CD4-positive, alpha-beta T cell (primary cell): ENCODE measurements around the gene ARF3. TPM values are rescaled to one million over a fixed set of nuclear protein-coding genes. Genes with fewer than 3 reads are reported as not detected.

Experiments
- ATAC-seq: fragments of 200-7000 bp; cut with Tn5 transposase; one replicate; pipeline ENCODE4 v1.10.0; 2022; ENCODE audit warnings: mild to moderate bottlenecking; ENCODE audit not compliant: poor library complexity
- CTCF ChIA-PET: fragments of 350-600 bp; sonication (Branson Sonifier 250); formaldehyde crosslinking; loops from one replicate; lab custom pipeline; 2021; ENCODE audit warnings: antibody characterized with exemption, inconsistent platforms; lab: Charles Lee
- POLR2A ChIA-PET: fragments of 350-600 bp; sonication (Branson Sonifier 250); formaldehyde crosslinking; loops from one replicate; lab custom pipeline; 2021; ENCODE audit warnings: antibody characterized with exemption, inconsistent platforms; lab: Charles Lee
- DNase-seq, 14 experiments: peaks; one replicate each; pipeline ENCODE4 v3.0.0-alpha.2; 2013 to 2020; ENCODE audit warnings: mixed read lengths in 2 of 14
- H3K27ac ChIP-seq, 2 donors: one replicate each; pipeline versions ENCODE4 v1.5.1 to v1.7.0; 2013; ENCODE audit warnings: low read length in 2 of 2, low read depth in 1 of 2, mild to moderate bottlenecking in 1 of 2
- H3K27me3 ChIP-seq, 2 experiments: 1 replicate in 1 of 2; 2 replicates in 1 of 2; pipeline versions ENCODE4 v1.6.1 to v1.7.0; 2013; ENCODE audit warnings: low read length in 2 of 2, control low read depth in 1 of 2, mild to moderate bottlenecking in 1 of 2, moderate library complexity in 1 of 2; ENCODE audit not compliant: insufficient read depth in 2 of 2, control insufficient read depth in 1 of 2
- H3K36me3 ChIP-seq: one replicate; pipeline ENCODE4 v1.6.1; 2013; ENCODE audit warnings: low read length, control low read depth; ENCODE audit not compliant: insufficient read depth
- H3K4me1 ChIP-seq: one replicate; pipeline ENCODE4 v1.6.1; 2013; ENCODE audit warnings: low read length, control low read depth; ENCODE audit not compliant: insufficient read depth
- H3K4me3 ChIP-seq: one replicate; pipeline ENCODE4 v1.5.1; 2013; ENCODE audit warnings: mild to moderate bottlenecking, low read length, moderate library complexity
- H3K9me3 ChIP-seq, 2 experiments: 1 replicate in 1 of 2; 2 replicates in 1 of 2; pipeline versions ENCODE4 v1.6.1 to v1.7.0; 2013; ENCODE audit warnings: low read length in 2 of 2, mild to moderate bottlenecking in 2 of 2, control low read depth in 1 of 2, moderate library complexity in 1 of 2; ENCODE audit not compliant: control insufficient read depth in 1 of 2, insufficient read depth in 1 of 2
- H3K27ac Mint-ChIP-seq: one replicate; pipeline ENCODE4 v1.8.0; 2020; ENCODE audit warnings: mixed read lengths
- H3K27me3 Mint-ChIP-seq: one replicate; pipeline ENCODE4 v1.8.0; 2021; ENCODE audit warnings: mixed read lengths
- H3K36me3 Mint-ChIP-seq: one replicate; pipeline ENCODE4 v1.8.0; 2021; ENCODE audit warnings: low read depth, mixed read lengths
- H3K4me1 Mint-ChIP-seq: one replicate; pipeline ENCODE4 v1.8.0; 2021; ENCODE audit warnings: low read depth, mixed read lengths
- H3K4me3 Mint-ChIP-seq: one replicate; pipeline ENCODE4 v1.8.0; 2020; ENCODE audit warnings: mild to moderate bottlenecking, mixed read lengths
- H3K9me3 Mint-ChIP-seq: one replicate; pipeline ENCODE4 v1.8.0; 2020; ENCODE audit warnings: mixed read lengths
- intact Hi-C, 2 experiments: fragments of 100-400 bp; cut with DNase I in 1 of 2; cut with micrococcal nuclease in 1 of 2; formaldehyde crosslinking; loops; one replicate each; pipeline versions ENCODE4 v1.15.1 to v1.9.0; 2023 to 2025; cut with DNase I, micrococcal nuclease
- total RNA-seq, 174 experiments: library from RNA in 2 of 174; stranded (reverse) in 2 of 174; gene quantifications; one replicate each; pipeline ENCODE4 v1.2.3 and lab custom pipeline; 2021 to 2026
- TF ChIP-seq, protein P1 (sequence below): fragments of 200-600 bp; IDR thresholded peaks from one replicate; pipeline ENCODE4 v1.8.0; 2022; ENCODE audit warnings: antibody characterized with exemption, mild to moderate bottlenecking

The ARF3 gene
- total RNA-seq, 2 experiments from 2014 or later, result 32.0 to 34.6 TPM

DNA sequence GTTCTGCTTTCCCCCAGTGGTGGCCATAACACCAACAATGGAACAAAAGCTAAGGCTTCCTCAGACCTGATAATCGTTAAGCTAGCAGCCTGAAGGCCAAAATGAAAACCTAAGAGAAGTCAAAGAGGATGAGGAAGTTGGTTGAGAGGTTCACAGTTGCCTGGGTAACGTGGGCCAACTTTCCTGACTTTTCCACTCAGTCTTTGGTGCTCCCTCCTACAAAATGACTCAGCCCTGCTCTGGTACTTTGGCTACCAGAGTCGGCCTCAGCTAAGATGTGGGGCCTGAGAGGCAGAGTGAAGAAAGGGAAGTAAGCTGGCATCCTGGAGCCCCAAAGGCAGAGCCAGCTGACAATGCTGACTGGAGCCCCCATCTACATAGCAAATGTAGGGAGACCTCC lies 17.1 kb downstream of the ARF3 start:
- Mint-ChIP-seq H3K36me3 (peaks cover 71% of the 10 kb centered on the region), H3K27ac (no peak overlapping the region), H3K4me1 (peaks cover 9% of the 10 kb centered on the region), H3K4me3 (no peak overlapping the region), H3K9me3 (no peaks in the 10 kb centered on the region), H3K27me3 (no peaks in the 10 kb centered on the region)
- no peak for ATAC-seq
- no peaks in the 10 kb centered on the region for H3K27me3 ChIP-seq
- CTCF ChIA-PET, result interaction anchor here (1.5 to 3.0 kb wide), 2 partner anchors 16 to 38 kb away, joined by 7 to 11 read pairs; partner anchors contain the start of gene WNT1
- H3K9me3 ChIP-seq, result no peaks in the 10 kb centered on the region
- H3K27ac ChIP-seq, result no peak overlapping the region
- H3K4me1 ChIP-seq, result peaks cover 22% of the 10 kb centered on the region
- intact Hi-C loops, result no loop called here
- H3K4me3 ChIP-seq, result no peak overlapping the region
- POLR2A ChIA-PET, result interaction anchor here (1.8 kb wide), 1 partner anchor 17 kb away, joined by 4 read pairs; the partner anchor contains the start of gene ARF3
- DNase-seq, result peak in 2 of 14 experiments; percentile 48 to 52
- peaks cover 49% of the 10 kb centered on the region for H3K36me3 ChIP-seq
- TF ChIP-seq, protein P1, sequence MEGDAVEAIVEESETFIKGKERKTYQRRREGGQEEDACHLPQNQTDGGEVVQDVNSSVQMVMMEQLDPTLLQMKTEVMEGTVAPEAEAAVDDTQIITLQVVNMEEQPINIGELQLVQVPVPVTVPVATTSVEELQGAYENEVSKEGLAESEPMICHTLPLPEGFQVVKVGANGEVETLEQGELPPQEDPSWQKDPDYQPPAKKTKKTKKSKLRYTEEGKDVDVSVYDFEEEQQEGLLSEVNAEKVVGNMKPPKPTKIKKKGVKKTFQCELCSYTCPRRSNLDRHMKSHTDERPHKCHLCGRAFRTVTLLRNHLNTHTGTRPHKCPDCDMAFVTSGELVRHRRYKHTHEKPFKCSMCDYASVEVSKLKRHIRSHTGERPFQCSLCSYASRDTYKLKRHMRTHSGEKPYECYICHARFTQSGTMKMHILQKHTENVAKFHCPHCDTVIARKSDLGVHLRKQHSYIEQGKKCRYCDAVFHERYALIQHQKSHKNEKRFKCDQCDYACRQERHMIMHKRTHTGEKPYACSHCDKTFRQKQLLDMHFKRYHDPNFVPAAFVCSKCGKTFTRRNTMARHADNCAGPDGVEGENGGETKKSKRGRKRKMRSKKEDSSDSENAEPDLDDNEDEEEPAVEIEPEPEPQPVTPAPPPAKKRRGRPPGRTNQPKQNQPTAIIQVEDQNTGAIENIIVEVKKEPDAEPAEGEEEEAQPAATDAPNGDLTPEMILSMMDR, result no peak

DNA sequence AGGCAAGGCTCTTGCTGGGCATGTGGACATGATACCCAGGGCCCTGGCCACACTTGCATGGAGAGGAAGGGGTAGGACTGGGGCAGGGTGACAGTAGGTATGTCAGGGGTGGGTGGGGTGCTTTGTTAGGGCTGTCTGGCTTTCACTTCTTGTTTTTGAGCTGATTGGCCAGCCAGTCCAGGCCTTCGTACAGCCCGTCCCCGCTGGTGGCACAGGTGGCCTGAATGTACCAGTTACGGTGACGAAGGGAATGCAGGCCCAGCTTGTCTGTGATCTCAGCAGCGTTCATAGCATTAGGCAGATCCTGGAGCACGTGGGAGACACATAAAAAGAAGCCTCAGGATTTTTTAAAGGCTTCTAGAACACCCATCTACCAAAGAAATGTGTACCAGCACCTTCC lies 18.5 kb downstream of the ARF3 start:
- Histone ChIP-seq H3K4me3 (no peak overlapping the region), H3K9me3 (no peaks in the 10 kb centered on the region), H3K27ac (no peak overlapping the region), H3K27me3 (no peaks in the 10 kb centered on the region), H3K36me3 (peaks cover 49% of the 10 kb centered on the region), H3K4me1 (peaks cover 36% of the 10 kb centered on the region)
- H3K27ac Mint-ChIP-seq, result no peak overlapping the region
- H3K36me3 Mint-ChIP-seq, result peaks cover 78% of the 10 kb centered on the region
- DNase-seq, result no peak
- H3K27me3 Mint-ChIP-seq, result no peaks in the 10 kb centered on the region
- no peak for ATAC-seq
- ChIA-PET CTCF (interaction anchor here (1.5 to 3.0 kb wide), 2 partner anchors 14 to 39 kb away, joined by 7 to 11 read pairs; partner anchors contain the start of gene WNT1), POLR2A (interaction anchor here (1.0 to 1.2 kb wide), 2 partner anchors 74 to 86 kb away, joined by 4 to 5 read pairs; no protein-coding TSS in a partner anchor)
- no peak overlapping the region for H3K4me3 Mint-ChIP-seq
- TF ChIP-seq, protein P1, result no peak
- H3K4me1 Mint-ChIP-seq, result peaks cover 21% of the 10 kb centered on the region
- H3K9me3 Mint-ChIP-seq, result no peaks in the 10 kb centered on the region
- intact Hi-C loops, result loop anchor here in 1 of 2 experiments (5.0 kb wide), 1 partner anchor 38 kb away; the partner anchor contains the start of gene WNT1

DNA sequence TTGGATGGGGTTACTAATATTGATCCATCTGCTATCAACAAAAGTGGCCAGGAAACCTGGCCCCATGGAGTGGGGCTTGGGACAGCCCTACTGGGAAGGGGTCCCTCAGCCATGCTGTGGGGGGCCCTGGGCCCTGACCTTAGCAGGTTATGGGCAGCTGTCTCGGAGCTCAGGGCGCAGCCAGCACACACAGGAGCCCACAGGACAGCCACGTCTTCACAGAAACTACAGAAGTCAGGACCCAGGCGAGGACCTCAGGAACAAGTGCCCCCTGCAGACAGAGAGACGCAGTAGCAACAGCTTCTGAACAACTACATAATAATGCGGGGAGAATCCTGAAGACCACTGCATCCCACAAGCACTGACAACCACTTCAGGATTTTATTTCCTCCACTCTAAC lies 20.1 kb downstream of the ARF3 start:
- no peak overlapping the region for H3K4me3 ChIP-seq
- H3K27ac Mint-ChIP-seq, result no peak overlapping the region
- TF ChIP-seq, protein P1, result no peak
- H3K4me1 Mint-ChIP-seq, result peaks cover 32% of the 10 kb centered on the region
- DNase-seq, result peak in 1 of 14 experiments; percentile 27
- H3K4me3 Mint-ChIP-seq, result no peak overlapping the region
- H3K36me3 ChIP-seq, result peaks cover 53% of the 10 kb centered on the region
- no peaks in the 10 kb centered on the region for H3K9me3 ChIP-seq
- H3K4me1 ChIP-seq, result peaks cover 52% of the 10 kb centered on the region
- H3K27me3 ChIP-seq, result no peaks in the 10 kb centered on the region
- no peak overlapping the region for H3K27ac ChIP-seq
- ATAC-seq, result no peak
- no peaks in the 10 kb centered on the region for H3K27me3 Mint-ChIP-seq
- CTCF ChIA-PET, result interaction anchor here (0.9 to 3.0 kb wide), 5 partner anchors 13 to 84 kb away, joined by 3 to 13 read pairs (median 6); partner anchors contain the start of gene ARF3
- no peaks in the 10 kb centered on the region for H3K9me3 Mint-ChIP-seq
- intact Hi-C loops, result loop anchor here (2.0 to 5.0 kb wide), 2 partner anchors 40 to 184 kb away; partner anchors contain the start of gene WNT1 (in 1 of the 2)
- H3K36me3 Mint-ChIP-seq, result peaks cover 82% of the 10 kb centered on the region
- POLR2A ChIA-PET, result interaction anchor here (1.5 to 2.5 kb wide), 2 partner anchors 13 to 84 kb away, joined by 8 to 12 read pairs; partner anchors contain the start of gene FKBP11
